Sciatic nerve (tissue), 2 donors: ENCODE data around the gene GPR82. TPM values are rescaled to one million over a fixed set of nuclear protein-coding genes. Genes with fewer than 3 reads are reported as not detected.
A peak's percentile ranks its signal among the peaks of the same experiment; 100 is the strongest.
"Not testable (repeated sequence)": the region's sequence is repeated elsewhere in the genome, so short reads cannot be mapped to it uniquely, and the experiment has no call there.

ENCODE experiments used
- ATAC-seq: fragments of 200-7000 bp; cut with Tn5 transposase; one replicate; pipeline ENCODE4 v1.9.1; 2020; ENCODE audit warnings: mild to moderate bottlenecking, moderate library complexity
- DNase-seq: peaks from one replicate; pipeline ENCODE4 v3.0.0-alpha.2; 2020; ENCODE audit warnings: low spot score
- intact Hi-C: fragments of 100-400 bp; cut with DNase I; formaldehyde crosslinking; loops from one replicate; pipeline ENCODE4 v1.14.2; 2022
- total RNA-seq: library from RNA; stranded (reverse); fragmentation: NEBNext Ultra II Directional; extraction: Animal tissue kit (Norgen Biotek cat#: 25700); gene quantifications from one replicate; pipeline ENCODE4 v1.2.1, GENCODE V29; 2021
- donor health status: DM: no; HTN: no; CAD: no.
- donor health status: DM: no; HTN: no; CAD: no.

Gene GPR82
- total RNA-seq, 1 donor from 2014 or later: 0.09 TPM

GRCh38 chrX:41716222-41716621 is 7.8 kb upstream of the GPR82 start:
- intact Hi-C loops: no loop called here
- no peak for ATAC-seq
- DNase-seq: no peak

DNA sequence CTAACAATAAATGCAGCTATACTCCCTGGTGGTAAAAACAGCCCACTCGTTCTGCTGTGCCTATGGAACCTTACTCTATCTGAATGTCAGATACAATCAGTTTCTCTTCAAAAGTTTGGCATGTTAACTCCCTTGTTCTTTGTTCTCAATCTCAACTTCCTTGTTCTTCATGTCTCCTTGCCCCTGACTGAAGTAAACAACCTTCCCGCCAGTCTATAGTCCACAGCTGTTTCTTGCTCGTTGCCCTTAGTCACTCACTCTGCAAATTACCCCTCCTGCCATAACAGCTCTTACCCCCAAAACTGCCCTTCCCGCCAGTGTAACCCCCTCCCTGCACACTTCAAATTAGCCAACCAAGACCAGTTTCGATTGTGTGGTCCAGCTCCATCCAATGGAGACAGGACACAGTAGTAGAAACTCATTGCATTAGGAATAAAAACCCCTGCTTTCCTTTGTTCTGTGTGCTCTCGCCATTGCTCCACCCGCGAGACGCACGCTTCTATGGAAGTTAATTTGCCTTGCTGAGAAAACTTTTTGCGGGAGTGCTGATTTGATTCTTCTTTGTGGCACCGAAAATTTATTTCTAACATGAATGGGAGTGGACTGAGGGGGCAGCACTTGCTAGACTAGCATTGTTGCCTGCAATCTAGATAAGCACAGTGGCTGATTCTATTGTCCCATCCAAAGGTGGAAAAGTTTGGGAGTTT is 7.1 kb upstream of the GPR82 start:
- no peak for DNase-seq
- intact Hi-C loops: no loop called here
- no peak for ATAC-seq

GRCh38 chrX:41718481-41719235 is 5.3 kb upstream of the GPR82 start:
- DNase-seq: no peak
- ATAC-seq: no peak
- intact Hi-C loops: no loop called here

GRCh38 chrX:41719610-41720009 is 4.4 kb upstream of the GPR82 start:
- ATAC-seq, DNase-seq, intact Hi-C loops: not testable (repeated sequence)

DNA sequence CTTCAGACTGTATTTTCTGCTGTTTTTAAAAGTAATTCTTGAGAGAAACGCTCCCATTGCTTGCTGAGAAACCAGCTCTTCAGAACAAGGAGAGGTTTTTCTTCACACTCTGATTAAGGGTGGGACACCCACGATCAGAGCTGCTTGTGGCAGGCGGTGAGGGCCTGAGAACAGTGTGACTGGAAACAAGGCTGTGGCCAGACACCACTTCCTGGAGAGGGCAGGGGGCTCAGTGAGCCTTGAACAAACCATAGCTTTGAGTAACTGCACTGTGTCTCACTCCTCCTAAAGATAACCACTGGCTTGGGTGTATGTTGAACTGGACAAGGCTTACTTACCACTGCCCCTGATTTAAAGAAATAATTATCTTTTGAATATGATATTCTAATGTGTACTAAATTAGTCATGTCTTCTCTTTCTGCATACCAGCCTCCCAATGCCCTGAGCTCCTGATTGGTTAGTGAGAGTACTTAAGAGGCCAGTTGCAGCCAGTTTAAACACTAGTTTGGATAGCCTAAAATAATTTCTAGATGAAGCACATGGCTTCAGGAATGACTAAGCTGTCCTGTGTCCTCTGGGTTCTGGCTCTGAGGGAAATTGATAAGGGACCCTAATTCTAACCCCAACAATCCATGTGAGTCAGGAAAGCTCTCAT is 3.7 kb upstream of the GPR82 start:
- DNase-seq (no peak), ATAC-seq (no peak)
- intact Hi-C loops: no loop called here

GRCh38 chrX:41721590-41721989 is 2.4 kb upstream of the GPR82 start:
- ATAC-seq (no peak), DNase-seq (no peak)
- intact Hi-C loops: no loop called here

DNA sequence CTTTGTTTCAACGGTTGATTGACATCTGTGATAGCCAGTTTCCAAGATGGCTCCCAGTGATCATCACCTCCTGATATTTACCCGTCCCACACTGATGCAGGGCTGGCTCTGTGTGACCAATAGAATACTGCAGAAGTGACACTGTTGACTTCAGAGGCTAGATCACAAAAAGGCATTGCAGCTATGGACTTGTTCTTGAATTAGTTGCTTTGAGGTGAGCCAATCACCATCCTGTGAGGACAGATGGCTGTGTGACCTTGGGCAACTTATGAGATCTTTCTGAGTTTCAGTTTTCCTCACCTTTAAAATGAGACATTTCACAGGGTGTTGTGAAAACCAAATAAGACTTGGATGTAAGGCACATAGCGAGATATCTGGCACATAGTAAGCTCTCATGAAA is 1.8 kb upstream of the GPR82 start:
- ATAC-seq (no peak), DNase-seq (no peak)
- intact Hi-C loops: no loop called here

DNA sequence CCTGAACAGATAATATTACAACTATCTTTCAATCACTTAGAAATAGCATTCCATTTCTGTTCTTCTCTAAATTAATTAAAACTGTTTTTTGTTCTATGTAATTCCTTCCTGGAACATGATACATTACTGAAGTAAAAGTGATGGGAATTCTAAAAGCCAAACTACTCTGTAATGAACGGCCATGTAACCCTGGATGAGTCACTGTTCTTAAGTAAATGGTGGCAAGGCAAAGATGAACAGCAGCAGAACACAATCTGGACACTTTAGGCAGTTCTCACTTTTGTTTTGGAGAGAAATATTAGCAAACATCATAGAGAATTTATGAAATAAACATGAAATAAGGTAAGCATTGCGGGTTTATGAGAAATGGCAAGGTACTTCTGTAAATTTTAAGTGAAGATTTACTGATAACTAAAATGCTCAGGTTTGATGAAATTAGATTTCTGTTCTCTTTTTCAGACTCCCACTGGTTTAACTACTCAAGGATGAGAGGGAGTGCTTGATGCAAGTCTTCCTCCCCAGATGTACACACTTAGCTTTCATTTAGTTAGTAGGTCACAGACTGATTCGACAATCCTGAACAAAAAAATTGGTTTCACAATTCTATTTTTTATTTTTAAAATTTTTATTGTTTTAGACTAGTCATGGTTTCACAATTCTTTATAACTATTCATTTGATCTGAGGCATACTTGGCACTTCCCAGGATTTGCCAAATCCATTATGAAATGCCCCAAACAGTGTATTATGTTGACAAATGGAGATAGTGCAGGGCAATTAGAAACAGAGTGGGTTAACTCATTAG is 964 bp upstream of the GPR82 start:
- ATAC-seq: peak; percentile 61
- DNase-seq: no peak
- intact Hi-C loops: no loop called here

DNA sequence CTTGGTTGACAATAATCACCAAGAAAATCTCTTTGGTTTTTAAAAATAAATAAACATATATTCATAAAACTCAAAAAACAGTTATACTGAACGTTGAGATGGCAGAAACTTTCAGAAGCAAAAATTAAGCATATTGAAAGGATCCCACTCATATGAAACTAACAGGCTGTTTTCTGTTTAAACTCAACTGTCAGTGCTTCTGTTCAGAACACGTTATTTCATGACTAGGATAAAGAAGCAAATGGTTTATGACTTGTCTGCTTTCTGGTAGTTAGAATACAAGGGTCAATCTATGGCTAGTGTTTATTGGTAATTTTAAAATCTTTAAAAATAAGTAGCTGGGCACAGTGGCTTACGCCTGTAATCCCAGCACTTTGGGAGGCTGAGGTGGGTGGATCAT is 4.1 kb downstream of the GPR82 start:
- DNase-seq: no peak
- intact Hi-C loops: no loop called here
- ATAC-seq: no peak

GRCh38 chrX:41730081-41730480 is 6.1 kb downstream of the GPR82 start:
- DNase-seq: no peak
- intact Hi-C loops: no loop called here
- no peak for ATAC-seq

GRCh38 chrX:41732260-41732659 is 8.3 kb downstream of the GPR82 start:
- DNase-seq: no peak
- no peak for ATAC-seq
- intact Hi-C loops: no loop called here

GRCh38 chrX:41733939-41734338 is 10.0 kb downstream of the GPR82 start:
- intact Hi-C loops: no loop called here
- no peak for DNase-seq
- ATAC-seq: no peak

- no peak for DNase-seq
- ATAC-seq: no peak
- intact Hi-C loops: no loop called here
These were observed 10.5 kb downstream of the GPR82 start for GRCh38 chrX:41734530-41734929.

- DNase-seq: no peak
- ATAC-seq: no peak
- intact Hi-C loops: no loop called here
These were observed 13.1 kb downstream of the GPR82 start for GRCh38 chrX:41737065-41737464.

GRCh38 chrX:41739871-41740270 is 15.9 kb downstream of the GPR82 start:
- intact Hi-C loops: no loop called here
- DNase-seq: no peak
- ATAC-seq: no peak

DNA sequence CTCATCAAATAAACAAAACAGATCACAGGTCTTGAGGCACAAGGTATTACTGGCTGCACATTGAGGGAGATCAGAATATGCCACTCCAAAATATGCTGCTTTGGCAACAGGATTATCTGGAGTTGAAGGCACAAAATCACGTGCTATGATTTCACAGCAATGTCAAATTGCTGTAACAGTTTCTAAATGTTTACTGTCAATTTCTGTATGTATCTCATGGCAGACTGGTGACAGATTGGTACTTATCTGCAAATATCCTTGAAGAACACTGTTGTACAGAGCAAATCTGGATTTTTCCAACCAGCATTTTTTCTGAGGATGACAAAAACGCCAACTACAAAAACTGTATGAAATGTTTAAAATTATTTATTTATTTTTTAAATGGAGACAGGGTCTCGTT is 26.7 kb downstream of the GPR82 start:
- ATAC-seq: no peak

GRCh38 chrX:41758401-41758800 is 34.4 kb downstream of the GPR82 start:
- intact Hi-C loops: no loop called here
- DNase-seq (no peak), ATAC-seq (no peak)

More for the DNA sequence above, 26.7 kb downstream of the GPR82 start:
- no peak for DNase-seq
- intact Hi-C loops: no loop called here

GRCh38 chrX:41759817-41760216 is 35.8 kb downstream of the GPR82 start:
- ATAC-seq (no peak), DNase-seq (no peak)
- intact Hi-C loops: no loop called here

DNA sequence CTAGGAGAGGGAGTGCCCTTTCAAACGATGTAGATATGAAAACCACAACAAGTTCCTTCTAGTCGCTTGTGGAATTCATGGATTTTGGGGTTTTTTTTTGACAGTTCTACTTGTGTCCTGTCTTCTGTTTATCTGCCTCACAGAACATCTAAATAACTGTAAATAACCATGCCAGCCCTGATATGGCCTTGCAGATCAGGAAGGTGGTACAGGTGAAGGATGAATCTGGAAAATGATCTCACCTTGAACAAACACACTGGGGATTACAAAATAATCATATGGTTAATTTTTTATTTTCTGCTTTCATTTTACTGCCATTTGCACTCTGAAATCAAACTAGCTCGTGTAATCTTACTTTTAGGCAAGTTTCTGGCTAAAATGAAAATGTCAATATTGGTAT is 37.2 kb downstream of the GPR82 start:
- intact Hi-C loops: no loop called here
- DNase-seq: no peak

More for the DNA sequence above, 37.2 kb downstream of the GPR82 start:
- no peak for ATAC-seq
